ENCODE measurements around the gene ACR. TPM values are rescaled to one million over a fixed set of nuclear protein-coding genes. Genes with fewer than 3 reads are reported as not detected.

Gene ACR
- polyA plus RNA-seq, 12 donors = 0.15 to 0.58 (median 0.32) TPM; not detected in 5

GRCh38 chr22:50702821-50703725 is 34.9 kb upstream of the ACR start:
- no peak for DNase-seq

GRCh38 chr22:50703726-50704509 is 34.1 kb upstream of the ACR start:
- no peak for DNase-seq

- no peak for DNase-seq
Observed at GRCh38 chr22:50704510-50705218, 33.3 kb upstream of the ACR start.

- DNase-seq = peak; percentile 61
Observed at GRCh38 chr22:50705219-50705691, 32.7 kb upstream of the ACR start.

GRCh38 chr22:50705851-50706351 is 32.1 kb upstream of the ACR start:
- no peak for DNase-seq

- no peak for DNase-seq
Observed at GRCh38 chr22:50706481-50707125, 31.4 kb upstream of the ACR start.

GRCh38 chr22:50708474-50708873 is 29.5 kb upstream of the ACR start:
- DNase-seq = no peak

- no peak for DNase-seq
Observed at GRCh38 chr22:50708996-50709395, 29.0 kb upstream of the ACR start.

GRCh38 chr22:50710221-50710620 is 27.8 kb upstream of the ACR start:
- DNase-seq = no peak

GRCh38 chr22:50710886-50711285 is 27.1 kb upstream of the ACR start:
- no peak for DNase-seq

GRCh38 chr22:50711446-50712340 is 26.3 kb upstream of the ACR start:
- DNase-seq = no peak

- DNase-seq = no peak
Observed at GRCh38 chr22:50712341-50713007, 25.5 kb upstream of the ACR start.

- no peak for DNase-seq
Observed at GRCh38 chr22:50713008-50713385, 25.0 kb upstream of the ACR start.

- DNase-seq = no peak
Observed at GRCh38 chr22:50713571-50714056, 24.4 kb upstream of the ACR start.

- no peak for DNase-seq
Observed at GRCh38 chr22:50714150-50714549, 23.9 kb upstream of the ACR start.

- DNase-seq = no peak
Observed at GRCh38 chr22:50714631-50715179, 23.3 kb upstream of the ACR start.

- DNase-seq = no peak
Observed at GRCh38 chr22:50715250-50715649, 22.8 kb upstream of the ACR start.

- DNase-seq = no peak
Observed at GRCh38 chr22:50715776-50716175, 22.2 kb upstream of the ACR start.

All from muscle of arm (tissue), 12 donors.